ENCODE results near the gene ABHD15. TPM values are rescaled to one million over a fixed set of nuclear protein-coding genes. Genes with fewer than 3 reads are reported as not detected.
"Not testable (repeated sequence)": the region's sequence is repeated elsewhere in the genome, so short reads cannot be mapped to it uniquely, and the experiment has no call there.

Gene ABHD15
- total RNA-seq, 1 experiment from 2014 or later = 12.9 TPM

GRCh38 chr17:29561554-29562517 lies 5.0 kb downstream of the ABHD15 start:
- no peak for DNase-seq
- H3K27ac ChIP-seq = no peak overlapping the region
- H3K9me3 ChIP-seq (ENCODE audit: insufficient read depth, low read depth) = no peaks in the 10 kb centered on the region
- TF ChIP-seq EZH2 (IDR thresholded peaks at IDR 0.05; ENCODE audit: low read depth) = no peak
- TF ChIP-seq CTCF (conservative IDR thresholded peaks at IDR 0.05) = no peak
- H4K20me1 ChIP-seq (ENCODE audit: insufficient read depth) = no peaks in the 10 kb centered on the region
- no peaks in the 10 kb centered on the region; the same call in 1 of the 2 replicates for H3K36me3 ChIP-seq (ENCODE audit: low read depth)
- H3K4me3 ChIP-seq = no peak overlapping the region
- ChIA-PET CTCF (no interaction called here), POLR2A (ENCODE audit: unreplicated experiment) (no interaction called here)
- H3K4me2 ChIP-seq = no peak overlapping the region
- H3K9me2 ChIP-seq (ENCODE audit: insufficient read depth) = no peaks in the 10 kb centered on the region
- peaks cover 33% of the 10 kb centered on the region; the same call in 1 of the 2 replicates for H3F3A ChIP-seq (ENCODE audit: insufficient read depth, low read depth)
- peaks cover 31% of the 10 kb centered on the region for H3K4me1 ChIP-seq (replicated peaks; ENCODE audit: insufficient read depth)
- intact Hi-C loops (cut with micrococcal nuclease; ENCODE audit: unreplicated experiment) = no loop called here
- H2AFZ ChIP-seq = no peak overlapping the region
- BruUV-seq (replicated peaks) = no TSS peak
- H3K79me2 ChIP-seq (ENCODE audit: low read depth) = peaks cover 16% of the 10 kb centered on the region
- no peaks in the 10 kb centered on the region for H3K27me3 ChIP-seq (ENCODE audit: insufficient read depth, low read depth)

- Histone ChIP-seq H3K27me3 (ENCODE audit: insufficient read depth, low read depth) (no peaks in the 10 kb centered on the region), H3K4me1 (replicated peaks; ENCODE audit: insufficient read depth) (peaks cover 30% of the 10 kb centered on the region), H3K4me2 (no peak overlapping the region), H3K9me3 (ENCODE audit: insufficient read depth, low read depth) (no peaks in the 10 kb centered on the region), H3K4me3 (no peak overlapping the region), H3K79me2 (ENCODE audit: low read depth) (peaks cover 13% of the 10 kb centered on the region), H4K20me1 (ENCODE audit: insufficient read depth) (no peaks in the 10 kb centered on the region), H3K9me2 (ENCODE audit: insufficient read depth) (no peaks in the 10 kb centered on the region), H3K36me3 (ENCODE audit: low read depth) (no peaks in the 10 kb centered on the region; the same call in 1 of the 2 replicates), H3K27ac (no peak overlapping the region), H3F3A (ENCODE audit: insufficient read depth, low read depth) (peaks cover 32% of the 10 kb centered on the region; the same call in 1 of the 2 replicates), H2AFZ (no peak overlapping the region)
- no peak for DNase-seq
- intact Hi-C loops (cut with micrococcal nuclease; ENCODE audit: unreplicated experiment) = no loop called here
- TF ChIP-seq CTCF (conservative IDR thresholded peaks at IDR 0.05) = no peak
- TF ChIP-seq EZH2 (IDR thresholded peaks at IDR 0.05; ENCODE audit: low read depth) = no peak
- CTCF ChIA-PET = interaction anchor here (0.6 kb wide), 1 partner anchor 796 kb away, joined by 3 read pairs; no protein-coding TSS in a partner anchor
- POLR2A ChIA-PET (ENCODE audit: unreplicated experiment) = no interaction called here
- BruUV-seq (replicated peaks) = no TSS peak
These were observed 6.5 kb downstream of the ABHD15 start for GRCh38 chr17:29560316-29560715.

GRCh38 chr17:29559640-29560039 lies 7.2 kb downstream of the ABHD15 start:
- H3F3A ChIP-seq (ENCODE audit: insufficient read depth, low read depth) = peaks cover 30% of the 10 kb centered on the region; the same call in 1 of the 2 replicates
- CTCF ChIA-PET = no interaction called here
- peaks cover 9% of the 10 kb centered on the region for H3K79me2 ChIP-seq (ENCODE audit: low read depth)
- H3K4me1 ChIP-seq (replicated peaks; ENCODE audit: insufficient read depth) = peaks cover 23% of the 10 kb centered on the region
- no peak overlapping the region for H3K27ac ChIP-seq
- no peak overlapping the region for H3K4me2 ChIP-seq
- intact Hi-C loops (cut with micrococcal nuclease; ENCODE audit: unreplicated experiment) = no loop called here
- H4K20me1 ChIP-seq (ENCODE audit: insufficient read depth) = 0 out of 2 replicates have a peak, but pooled peaks cover 4% of the 10 kb centered on the region
- H3K4me3 ChIP-seq = no peak overlapping the region
- H3K27me3 ChIP-seq (ENCODE audit: insufficient read depth, low read depth) = no peaks in the 10 kb centered on the region
- no peak overlapping the region for H2AFZ ChIP-seq
- no peaks in the 10 kb centered on the region for H3K9me2 ChIP-seq (ENCODE audit: insufficient read depth)
- POLR2A ChIA-PET (ENCODE audit: unreplicated experiment) = no interaction called here
- no peaks in the 10 kb centered on the region for H3K9me3 ChIP-seq (ENCODE audit: insufficient read depth, low read depth)
- BruUV-seq (replicated peaks) = no TSS peak
- no peak for TF ChIP-seq CTCF (conservative IDR thresholded peaks at IDR 0.05)
- no peak for TF ChIP-seq EZH2 (IDR thresholded peaks at IDR 0.05; ENCODE audit: low read depth)
- DNase-seq = no peak
- no peaks in the 10 kb centered on the region; the same call in 1 of the 2 replicates for H3K36me3 ChIP-seq (ENCODE audit: low read depth)

GRCh38 chr17:29558139-29558538 lies 8.7 kb downstream of the ABHD15 start:
- POLR2A ChIA-PET (ENCODE audit: unreplicated experiment) = interaction anchor here (0.6 kb wide), 1 partner anchor 264 kb away, joined by 3 read pairs; the partner anchor contains the start of gene NUFIP2
- not testable (repeated sequence) for BruUV-seq (replicated peaks)

More at GRCh38 chr17:29558139-29558538, 8.7 kb downstream of the ABHD15 start:
- H3K79me2 ChIP-seq (ENCODE audit: low read depth); H3K36me3 ChIP-seq (ENCODE audit: low read depth); H3K27ac ChIP-seq; CTCF ChIA-PET; H4K20me1 ChIP-seq (ENCODE audit: insufficient read depth); H3K4me3 ChIP-seq; intact Hi-C loops (cut with micrococcal nuclease; ENCODE audit: unreplicated experiment); H3K4me2 ChIP-seq; DNase-seq; H3K9me2 ChIP-seq (ENCODE audit: insufficient read depth); H2AFZ ChIP-seq; H3K27me3 ChIP-seq (ENCODE audit: insufficient read depth, low read depth); H3K9me3 ChIP-seq (ENCODE audit: insufficient read depth, low read depth): not testable (repeated sequence)
- Histone ChIP-seq H3F3A (ENCODE audit: insufficient read depth, low read depth) (peaks cover 22% of the 10 kb centered on the region; the same call in 1 of the 2 replicates), H3K4me1 (replicated peaks; ENCODE audit: insufficient read depth) (peaks cover 14% of the 10 kb centered on the region)

All from PC-9 (cell line).